Nucleus accumbens (tissue), 56 donors: Measurements from ENCODE around the gene PCNX1.
"Not testable (repeated sequence)": the region's sequence is repeated elsewhere in the genome, so short reads cannot be mapped to it uniquely, and the experiment has no call there.

Source experiments
- DNase-seq, 56 donors: peaks; one replicate each; lab custom pipeline; 2025; lab: John Stamatoyannopoulos, UW

Gene PCNX1

GRCh38 chr14:71140157-71140556, 232.9 kb downstream of the PCNX1 start:
- no peak for DNase-seq

DNA sequence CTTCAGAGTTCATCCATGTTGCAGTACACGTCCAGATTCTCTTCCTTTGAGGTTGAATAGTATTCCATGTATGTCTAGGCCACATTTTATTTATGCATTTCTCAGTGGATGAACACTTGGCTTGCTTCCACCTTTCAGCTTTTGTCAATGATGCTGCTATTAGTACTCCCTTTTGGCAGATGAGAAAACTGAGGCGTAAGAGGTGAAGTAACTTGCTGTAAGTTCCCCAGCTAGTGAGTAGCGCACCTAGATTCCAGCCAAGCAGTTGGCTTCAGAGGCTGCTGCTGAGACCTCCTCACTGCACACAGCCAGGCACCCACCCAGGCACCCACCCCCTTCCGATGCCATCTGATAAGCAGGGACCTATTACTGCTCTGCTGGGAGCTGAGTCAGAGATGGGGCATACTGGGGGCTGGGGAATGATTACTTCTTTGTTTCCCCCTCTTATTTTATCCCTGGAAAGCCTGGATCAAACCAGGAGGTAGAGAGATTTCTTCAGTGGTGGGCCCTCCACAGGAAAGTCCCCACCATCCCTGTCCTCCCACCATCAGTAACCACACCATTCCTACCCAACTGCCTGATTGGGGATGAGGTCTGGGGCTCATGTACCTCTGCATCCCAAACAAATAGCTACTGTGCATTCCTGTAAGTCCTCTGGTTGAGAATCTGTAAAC, 234.6 kb downstream of the PCNX1 start:
- no peak for DNase-seq

GRCh38 chr14:71142375-71143038, 235.2 kb downstream of the PCNX1 start:
- DNase-seq: no peak

DNA sequence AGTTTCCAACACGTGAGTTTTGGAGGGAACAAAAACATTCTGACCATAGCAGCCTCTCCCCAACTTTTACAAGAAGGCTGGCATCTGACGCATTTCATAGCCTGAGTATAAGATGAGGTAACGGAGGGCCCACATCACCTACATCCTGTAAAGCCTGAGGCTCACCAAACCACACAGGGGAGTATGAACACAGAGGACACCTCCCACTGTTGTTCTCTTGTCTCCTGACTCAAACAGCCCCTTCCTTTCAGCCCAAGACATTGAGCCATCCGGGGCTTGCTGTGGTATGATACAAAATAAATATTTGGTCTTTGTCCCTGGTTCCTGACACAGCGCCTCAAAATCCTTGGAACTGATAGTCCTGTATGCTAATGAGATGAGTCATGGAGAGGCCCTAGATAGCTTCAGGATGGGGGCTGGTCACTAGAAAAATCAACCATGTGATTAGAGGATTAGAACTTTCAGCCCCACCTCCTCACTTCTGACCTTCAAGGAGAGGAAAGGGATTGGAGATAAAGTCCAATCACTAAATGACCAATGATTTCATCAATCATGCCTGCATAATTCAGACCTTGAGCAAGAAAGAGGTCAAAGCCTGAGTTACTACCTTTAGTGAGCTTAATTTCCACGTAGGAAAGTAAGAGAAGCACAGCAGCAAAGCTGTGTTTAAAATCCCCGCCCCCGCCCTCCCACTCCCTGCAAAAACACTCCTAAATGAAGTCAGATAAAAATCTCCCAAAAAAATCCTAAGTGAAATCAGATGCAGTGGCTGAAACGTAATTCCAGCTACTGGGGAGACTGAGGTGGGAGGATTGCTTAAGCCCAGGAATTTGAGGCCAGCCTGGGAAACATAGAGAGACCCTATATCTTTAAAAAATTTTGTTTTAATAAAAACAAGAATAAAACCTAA, 236.4 kb downstream of the PCNX1 start:
- peak in 16 of 56 donors; percentile 2 to 56 (median 14) for DNase-seq

DNA sequence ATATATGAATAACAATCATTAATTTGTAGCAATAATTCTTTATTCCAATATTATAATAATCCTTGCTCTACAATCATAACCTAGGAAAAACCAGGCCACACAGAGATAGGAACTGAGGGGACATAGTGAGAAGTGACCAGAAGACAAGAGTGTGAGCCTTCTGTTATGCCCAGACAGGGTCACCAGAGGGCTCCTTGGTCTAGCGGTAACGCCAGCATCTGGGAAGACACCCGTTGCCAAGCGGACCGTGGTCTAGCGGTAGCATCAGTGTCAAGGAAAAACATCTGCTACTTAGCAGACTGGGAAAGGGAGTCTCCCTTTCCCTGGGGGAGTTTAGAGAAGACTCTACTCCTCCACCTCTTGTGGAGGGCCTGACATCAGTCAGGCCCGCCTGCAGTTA, 240.1 kb downstream of the PCNX1 start:
- DNase-seq: not testable (repeated sequence)

GRCh38 chr14:71148627-71149026, 241.4 kb downstream of the PCNX1 start:
- no peak for DNase-seq

DNA sequence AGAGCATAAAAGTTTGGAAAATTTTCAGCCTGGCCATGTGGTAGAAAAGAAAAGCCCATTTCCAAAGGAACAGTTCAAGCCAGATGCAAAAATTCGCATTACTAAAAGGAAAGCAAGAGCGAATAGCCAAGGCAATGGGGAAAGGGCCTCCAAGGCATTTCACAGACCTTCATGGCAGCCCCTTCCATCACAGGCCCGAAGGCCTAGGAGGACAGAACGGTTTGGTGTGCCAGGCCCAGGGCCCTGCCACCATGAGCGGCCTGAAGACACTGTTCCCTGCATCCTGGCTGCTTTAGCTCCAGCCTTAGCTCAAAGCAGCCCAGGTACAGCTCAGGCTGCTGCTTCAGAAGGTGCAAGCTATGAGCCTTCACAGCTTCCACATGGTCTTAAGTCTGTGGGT, 243.5 kb downstream of the PCNX1 start:
- no peak for DNase-seq

GRCh38 chr14:71155743-71156142, 248.5 kb downstream of the PCNX1 start:
- DNase-seq: no peak

GRCh38 chr14:71163050-71163841, 256.0 kb downstream of the PCNX1 start:
- DNase-seq: no peak

- DNase-seq: peak in 4 of 56 donors; percentile 4 to 27 (median 15)
These were observed 256.8 kb downstream of the PCNX1 start for GRCh38 chr14:71163842-71164629.
